AG04449 (cell line): ENCODE results near the gene TAP1.

Experiments used
- CTCF ChIA-PET: fragments of 350-600 bp; formaldehyde crosslinking; extraction: SDS; loops from one replicate; lab custom pipeline; 2021; ENCODE audit warnings: antibody characterized with exemption; lab: Yijun Ruan, JAX
- POLR2A ChIA-PET: fragments of 400-600, 350-600 bp; formaldehyde crosslinking; extraction: SDS; loops from one replicate; lab custom pipeline; 2020; ENCODE audit warnings: antibody characterized with exemption, inconsistent platforms; lab: Yijun Ruan, JAX
- DNase-seq: peaks from one replicate; pipeline ENCODE4 v3.0.0-alpha.2; 2010; ENCODE audit warnings: low read depth, low spot score
- H3K4me3 ChIP-seq: 2 replicates; pipeline ENCODE4 v1.5.1; 2011; ENCODE audit warnings: low read depth, mild to moderate bottlenecking, control low read depth, low read length
- CTCF ChIP-seq: IDR thresholded peaks from one replicate; pipeline ENCODE4 v1.5.1; 2011; ENCODE audit warnings: mild to moderate bottlenecking, moderate library complexity, low read length, control low read depth, inconsistent platforms; ENCODE audit not compliant: insufficient read depth; ENCODE audit errors: missing control alignments

TAP1 gene

GRCh38 chr6:32799168-32799567 is 54.3 kb downstream of the TAP1 start:
- no peak for TF ChIP-seq CTCF
- no peak overlapping the region for H3K4me3 ChIP-seq
- no peak for DNase-seq
- ChIA-PET CTCF (interaction anchor here (0.6 to 6.1 kb wide), 10 partner anchors 10 to 554 kb away, joined by 3 to 69 read pairs (median 4); partner anchors contain the start of gene TAP2), POLR2A (no interaction called here)

GRCh38 chr6:32796848-32797776 is 56.4 kb downstream of the TAP1 start:
- TF ChIP-seq CTCF: peak; percentile 69
- POLR2A ChIA-PET: no interaction called here
- peak overlapping the region; percentile 49 for H3K4me3 ChIP-seq
- no peak for DNase-seq
- CTCF ChIA-PET: interaction anchor here (0.6 to 6.1 kb wide), 13 partner anchors 10 to 680 kb away, joined by 3 to 69 read pairs (median 5); partner anchors contain the start of gene TAP2
